Stimulated activated CD8-positive, alpha-beta memory T cell treated with anti-CD3 and anti-CD28 coated beads, Interleukin-7, amount 100 ng/mL, for 24 hours (primary cell): ENCODE results near the gene MAP7.

Experiments used
- DNase-seq: peaks from one replicate; pipeline ENCODE4 v3.0.0-alpha.2; 2020; ENCODE audit warnings: low read depth

Gene MAP7

GRCh38 chr6:136294621-136295020 is 255.6 kb downstream of the MAP7 start:
- no peak for DNase-seq
